Natural killer cell (primary cell): ENCODE data around the gene C19orf38. TPM values are rescaled to one million over a fixed set of nuclear protein-coding genes. Genes with fewer than 3 reads are reported as not detected.

Source experiments
- ATAC-seq, 3 donors: fragments of 150-1000 bp in 2 of 3; fragments of 200-7000 bp in 1 of 3; cut with Tn5 transposase; 1 replicate in 1 of 3; 2 replicates in 2 of 3; pipeline ENCODE4 v1.10.0; 2021; ENCODE audit warnings: mild to moderate bottlenecking in 2 of 3, moderate library complexity in 2 of 3
- DNase-seq, 2 donors: peaks; one replicate each; pipeline versions ENCODE4 v3.0.0 to v3.0.0-alpha.2; 2013 to 2021; ENCODE audit warnings: mixed read lengths in 1 of 2
- H3K27ac ChIP-seq: one replicate; pipeline ENCODE4 v1.5.1; 2013; ENCODE audit warnings: mild to moderate bottlenecking, low read length
- H3K27me3 ChIP-seq: one replicate; pipeline ENCODE4 v1.6.1; 2013; ENCODE audit warnings: low read length; ENCODE audit not compliant: control insufficient read depth, insufficient read depth
- H3K36me3 ChIP-seq: one replicate; pipeline ENCODE4 v1.6.1; 2013; ENCODE audit warnings: low read length; ENCODE audit not compliant: control insufficient read depth, insufficient read depth
- H3K4me1 ChIP-seq: one replicate; pipeline ENCODE4 v1.6.1; 2013; ENCODE audit warnings: low read length; ENCODE audit not compliant: control insufficient read depth, insufficient read depth
- H3K4me3 ChIP-seq: one replicate; pipeline ENCODE4 v1.5.1; 2013; ENCODE audit warnings: low read length
- H3K9me3 ChIP-seq: one replicate; pipeline ENCODE4 v1.6.1; 2013; ENCODE audit warnings: low read length; ENCODE audit not compliant: control insufficient read depth, insufficient read depth
- H3K27ac Mint-ChIP-seq, 2 donors: one replicate each; pipeline ENCODE4 v1.8.0; 2022; ENCODE audit warnings: mild to moderate bottlenecking in 2 of 2, mixed read lengths in 2 of 2, moderate library complexity in 1 of 2
- H3K27me3 Mint-ChIP-seq, 2 donors: one replicate each; pipeline ENCODE4 v1.8.0; 2022; ENCODE audit warnings: low read depth in 2 of 2, mixed read lengths in 2 of 2
- H3K36me3 Mint-ChIP-seq: one replicate; pipeline ENCODE4 v1.8.0; 2022; ENCODE audit warnings: mixed read lengths
- H3K4me1 Mint-ChIP-seq, 2 donors: one replicate each; pipeline ENCODE4 v1.8.0; 2022; ENCODE audit warnings: mixed read lengths in 2 of 2
- H3K4me3 Mint-ChIP-seq: one replicate; pipeline ENCODE4 v1.8.0; 2022; ENCODE audit warnings: mild to moderate bottlenecking, moderate library complexity, mixed read lengths
- H3K9me3 Mint-ChIP-seq, 2 donors: one replicate each; pipeline ENCODE4 v1.8.0; 2022; ENCODE audit warnings: mixed read lengths in 2 of 2
- WGBS: methylation state at CpG from one replicate; pipeline ENCODE4 v1.1.7; 2013; ENCODE audit warnings: missing lambda C conversion rate; ENCODE audit not compliant: insufficient coverage; 5-methylcytosine and 5-hydroxymethylcytosine counted together
- intact Hi-C: fragments of 100-400 bp; cut with micrococcal nuclease; formaldehyde crosslinking; loops from one replicate; pipeline ENCODE4 v1.14.2; 2022
- total RNA-seq, 4 donors: library from RNA; stranded (reverse); fragments of 120-200 nt in 1 of 4; gene quantifications; one replicate each; pipeline versions ENCODE4 v1.2.3 to v1.2.4, GENCODE V29; 2013 to 2022
- TF ChIP-seq, protein P1 (sequence below): fragments of 200-600 bp; IDR thresholded peaks from one replicate; pipeline ENCODE4 v1.8.0; 2022; ENCODE audit warnings: antibody characterized with exemption

C19orf38 gene
- total RNA-seq, 3 donors from 2014 or later (not counting 1 experiment from before 2014, with no cell fraction given): 2.9 to 9.9 (median 6.2) TPM

DNA sequence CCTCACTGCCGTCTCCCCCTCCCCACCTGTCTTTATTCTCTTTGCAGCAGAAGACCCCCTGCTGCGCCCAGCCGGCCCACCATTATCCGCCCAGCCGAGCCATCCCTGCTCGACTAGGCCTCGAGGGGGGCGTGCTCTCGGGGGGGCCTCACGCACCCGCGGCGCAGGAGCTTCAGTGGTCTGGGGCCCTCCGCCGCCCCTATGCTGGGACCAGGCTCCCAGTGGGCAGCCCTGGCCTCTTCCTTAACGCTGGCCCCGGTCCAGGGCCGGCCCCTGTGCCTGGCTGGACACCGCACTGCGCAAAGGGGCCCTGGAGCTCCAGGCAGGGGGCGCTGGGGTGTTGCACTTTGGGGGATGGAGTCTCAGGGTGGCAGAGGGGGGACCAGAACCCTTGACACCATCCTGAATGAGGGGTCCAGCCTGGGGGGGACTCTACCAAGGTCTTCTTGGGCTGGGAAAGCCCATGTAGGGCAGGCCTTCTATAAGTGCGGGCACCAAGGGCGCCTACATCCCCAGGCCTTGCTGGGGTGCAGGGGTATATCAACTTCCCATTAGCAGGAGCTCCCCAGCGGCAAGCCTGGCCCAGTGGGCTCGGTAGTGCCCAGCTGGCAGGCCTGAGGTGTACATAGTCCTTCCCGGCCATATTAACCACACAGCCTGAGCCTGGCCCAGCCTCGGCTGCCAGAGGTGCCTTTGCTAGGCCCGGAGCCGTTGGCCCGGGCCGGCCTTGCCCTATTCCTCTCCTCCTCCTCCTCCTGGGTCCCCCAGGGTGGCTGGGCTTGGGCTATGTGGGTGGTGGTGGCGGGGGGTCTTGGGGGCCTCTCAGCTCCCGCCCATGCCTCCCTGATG, 17.1 kb upstream of the C19orf38 start:
- ATAC-seq (no peak), DNase-seq (no peak)
- 94% methylated on average over 29 of the region's 33 CpGs for WGBS
- Mint-ChIP-seq H3K4me1 (peaks cover 8 to 12% of the 10 kb centered on the region in 2 donors), H3K27me3 (no peaks in the 10 kb centered on the region), H3K9me3 (no peaks in the 10 kb centered on the region), H3K4me3 (no peak overlapping the region), H3K36me3 (no peaks in the 10 kb centered on the region), H3K27ac (no peak overlapping the region)
- Histone ChIP-seq H3K9me3 (no peaks in the 10 kb centered on the region), H3K27ac (no peak overlapping the region), H3K36me3 (peaks cover 45% of the 10 kb centered on the region), H3K27me3 (no peaks in the 10 kb centered on the region), H3K4me1 (peaks cover 12% of the 10 kb centered on the region), H3K4me3 (no peak overlapping the region)
- TF ChIP-seq, protein P1, sequence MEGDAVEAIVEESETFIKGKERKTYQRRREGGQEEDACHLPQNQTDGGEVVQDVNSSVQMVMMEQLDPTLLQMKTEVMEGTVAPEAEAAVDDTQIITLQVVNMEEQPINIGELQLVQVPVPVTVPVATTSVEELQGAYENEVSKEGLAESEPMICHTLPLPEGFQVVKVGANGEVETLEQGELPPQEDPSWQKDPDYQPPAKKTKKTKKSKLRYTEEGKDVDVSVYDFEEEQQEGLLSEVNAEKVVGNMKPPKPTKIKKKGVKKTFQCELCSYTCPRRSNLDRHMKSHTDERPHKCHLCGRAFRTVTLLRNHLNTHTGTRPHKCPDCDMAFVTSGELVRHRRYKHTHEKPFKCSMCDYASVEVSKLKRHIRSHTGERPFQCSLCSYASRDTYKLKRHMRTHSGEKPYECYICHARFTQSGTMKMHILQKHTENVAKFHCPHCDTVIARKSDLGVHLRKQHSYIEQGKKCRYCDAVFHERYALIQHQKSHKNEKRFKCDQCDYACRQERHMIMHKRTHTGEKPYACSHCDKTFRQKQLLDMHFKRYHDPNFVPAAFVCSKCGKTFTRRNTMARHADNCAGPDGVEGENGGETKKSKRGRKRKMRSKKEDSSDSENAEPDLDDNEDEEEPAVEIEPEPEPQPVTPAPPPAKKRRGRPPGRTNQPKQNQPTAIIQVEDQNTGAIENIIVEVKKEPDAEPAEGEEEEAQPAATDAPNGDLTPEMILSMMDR: no peak
- intact Hi-C loops: no loop called here

GRCh38 chr19:10831987-10832938, 16.0 kb upstream of the C19orf38 start:
- TF ChIP-seq, protein P1: no peak
- DNase-seq (no peak), ATAC-seq (no peak)
- 91% methylated on average over 28 of the region's 28 CpGs for WGBS
- H3K4me1 Mint-ChIP-seq: peaks cover 14 to 18% of the 10 kb centered on the region in 2 donors
- Histone ChIP-seq H3K9me3 (no peaks in the 10 kb centered on the region), H3K27me3 (no peaks in the 10 kb centered on the region), H3K4me1 (peaks cover 23% of the 10 kb centered on the region), H3K4me3 (no peak overlapping the region), H3K27ac (no peak overlapping the region), H3K36me3 (peaks cover 35% of the 10 kb centered on the region)
- no peak overlapping the region for H3K4me3 Mint-ChIP-seq
- no peaks in the 10 kb centered on the region for H3K36me3 Mint-ChIP-seq
- H3K27ac Mint-ChIP-seq: peak overlapping the region; percentile 38 to 75
- intact Hi-C loops: no loop called here
- no peaks in the 10 kb centered on the region for H3K27me3 Mint-ChIP-seq
- no peaks in the 10 kb centered on the region for H3K9me3 Mint-ChIP-seq

GRCh38 chr19:10832939-10833296, 15.3 kb upstream of the C19orf38 start:
- peaks cover 35% of the 10 kb centered on the region for H3K36me3 ChIP-seq
- intact Hi-C loops: no loop called here
- Mint-ChIP-seq H3K4me3 (no peak overlapping the region), H3K9me3 (no peaks in the 10 kb centered on the region), H3K27ac (no peak overlapping the region), H3K4me1 (peaks cover 14 to 18% of the 10 kb centered on the region in 2 donors), H3K36me3 (no peaks in the 10 kb centered on the region), H3K27me3 (no peaks in the 10 kb centered on the region)
- H3K4me3 ChIP-seq: no peak overlapping the region
- H3K4me1 ChIP-seq: peaks cover 23% of the 10 kb centered on the region
- WGBS: 94% methylated on average over 20 of the region's 20 CpGs
- DNase-seq (no peak), ATAC-seq (no peak)
- no peaks in the 10 kb centered on the region for H3K27me3 ChIP-seq
- no peak overlapping the region for H3K27ac ChIP-seq
- H3K9me3 ChIP-seq: no peaks in the 10 kb centered on the region
- TF ChIP-seq, protein P1: no peak
